HFFc6 (cell line): ENCODE data around the gene KRT8. TPM values are rescaled to one million over a fixed set of nuclear protein-coding genes. Genes with fewer than 3 reads are reported as not detected.
"Not testable (repeated sequence)": the region's sequence is repeated elsewhere in the genome, so short reads cannot be mapped to it uniquely, and the experiment has no call there.

Source experiments
- DNase-seq: peaks from one replicate; pipeline ENCODE4 v3.0.0-alpha.2; 2018
- H3K27ac Mint-ChIP-seq: 2 replicates; pipeline ENCODE4 v1.8.0; 2020; ENCODE audit warnings: mild to moderate bottlenecking, mixed read lengths
- H3K27me3 Mint-ChIP-seq: 2 replicates; pipeline ENCODE4 v1.8.0; 2021; ENCODE audit warnings: mild to moderate bottlenecking, moderate library complexity, mixed read lengths; ENCODE audit not compliant: insufficient read depth
- H3K36me3 Mint-ChIP-seq: 2 replicates; pipeline ENCODE4 v1.8.0; 2021; ENCODE audit warnings: low read depth, mixed read lengths
- H3K4me1 Mint-ChIP-seq: 2 replicates; pipeline ENCODE4 v1.8.0; 2020; ENCODE audit warnings: low read depth, mixed read lengths
- H3K4me3 Mint-ChIP-seq: 2 replicates; pipeline ENCODE4 v1.8.0; 2020; ENCODE audit warnings: mild to moderate bottlenecking, moderate library complexity, mixed read lengths
- H3K9me3 Mint-ChIP-seq: 2 replicates; pipeline ENCODE4 v1.8.0; 2020; ENCODE audit warnings: mild to moderate bottlenecking, mixed read lengths
- long read RNA-seq: library from polyadenylated mRNA; unstranded; transcript quantifications from one replicate; pipeline ENCODE4 v2.0.0, GENCODE V29; 2019
- total RNA-seq, 6 experiments: library from RNA; stranded (reverse); fragmentation: NEBNext Ultra II Directional; extraction: Animal tissue kit (Norgen Biotek cat#: 25700); gene quantifications; 2 replicates in 1 of 6; 3 replicates in 5 of 6; pipeline ENCODE4 v1.2.3, GENCODE V29; 2021
- TF ChIP-seq, protein P1 (sequence below): fragments of 200-600 bp; sonication (generic); IDR thresholded peaks from 2 replicates; pipeline ENCODE4 v1.5.0; 2021; ENCODE audit warnings: antibody characterized with exemption, mild to moderate bottlenecking

The KRT8 gene
- 10 to 100 TPM; 41.4 to 50.4 (median 44.8) TPM for total RNA-seq
- long read RNA-seq, transcript KRT8-216 (9 exons, 2,126 nt), result major isoform, 13 of 57 reads
- long read RNA-seq, transcript KRT8-215 (9 exons, 1,687 nt), result minor isoform, 6 of 57 reads
- long read RNA-seq, partial matches to known transcripts, result 13 of 57 reads
- long read RNA-seq, other reads (novel, unspliced or antisense), result 17 of 57 reads

DNA sequence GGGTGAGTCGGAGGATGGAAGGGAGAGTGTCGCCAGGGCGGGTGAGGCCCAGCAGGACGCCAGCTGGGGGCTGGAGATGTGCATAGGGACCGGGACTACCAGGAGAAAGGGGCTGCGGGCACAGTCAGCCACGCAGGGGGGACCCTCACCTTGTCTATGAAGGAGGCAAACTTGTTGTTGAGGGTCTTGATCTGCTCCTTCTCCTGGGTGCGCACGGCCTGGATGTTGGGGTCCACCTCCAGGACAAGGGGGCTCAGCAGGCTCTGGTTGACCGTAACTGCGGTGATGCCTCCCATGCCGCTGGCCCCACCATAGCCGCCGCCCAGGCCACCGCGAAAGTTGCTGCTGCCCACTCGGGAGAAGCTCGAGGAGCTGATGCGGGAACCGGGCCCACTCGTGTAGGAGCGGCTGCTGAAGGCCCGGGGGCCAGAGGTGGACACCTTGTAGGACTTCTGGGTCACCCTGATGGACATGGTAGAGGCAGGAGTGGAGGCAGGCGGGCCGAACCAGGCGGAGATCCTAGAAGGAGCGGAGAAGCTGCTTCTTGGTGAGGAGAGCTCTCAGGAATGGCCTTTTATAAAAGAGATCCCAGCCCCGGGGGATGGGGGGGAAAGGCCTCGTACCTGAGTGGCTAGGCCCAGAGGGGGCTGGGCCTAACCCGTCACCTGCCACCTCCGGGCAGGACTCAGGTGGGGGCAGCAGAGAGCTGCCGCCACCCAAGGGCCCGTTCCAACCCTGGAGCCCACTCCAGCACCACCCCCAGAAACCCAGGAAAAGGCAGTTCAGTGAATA, at the start of gene KRT8:
Gene KRT8, minus strand, starts transcription at position 568 of the 792 bp plus-strand sequence. Its CDS starts 95 bp downstream, at position 473.
- TF ChIP-seq, protein P1, sequence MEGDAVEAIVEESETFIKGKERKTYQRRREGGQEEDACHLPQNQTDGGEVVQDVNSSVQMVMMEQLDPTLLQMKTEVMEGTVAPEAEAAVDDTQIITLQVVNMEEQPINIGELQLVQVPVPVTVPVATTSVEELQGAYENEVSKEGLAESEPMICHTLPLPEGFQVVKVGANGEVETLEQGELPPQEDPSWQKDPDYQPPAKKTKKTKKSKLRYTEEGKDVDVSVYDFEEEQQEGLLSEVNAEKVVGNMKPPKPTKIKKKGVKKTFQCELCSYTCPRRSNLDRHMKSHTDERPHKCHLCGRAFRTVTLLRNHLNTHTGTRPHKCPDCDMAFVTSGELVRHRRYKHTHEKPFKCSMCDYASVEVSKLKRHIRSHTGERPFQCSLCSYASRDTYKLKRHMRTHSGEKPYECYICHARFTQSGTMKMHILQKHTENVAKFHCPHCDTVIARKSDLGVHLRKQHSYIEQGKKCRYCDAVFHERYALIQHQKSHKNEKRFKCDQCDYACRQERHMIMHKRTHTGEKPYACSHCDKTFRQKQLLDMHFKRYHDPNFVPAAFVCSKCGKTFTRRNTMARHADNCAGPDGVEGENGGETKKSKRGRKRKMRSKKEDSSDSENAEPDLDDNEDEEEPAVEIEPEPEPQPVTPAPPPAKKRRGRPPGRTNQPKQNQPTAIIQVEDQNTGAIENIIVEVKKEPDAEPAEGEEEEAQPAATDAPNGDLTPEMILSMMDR, result peak; percentile 22; the same call in 1 of the 2 replicates
- Mint-ChIP-seq H3K4me3 (peak within 1 kb of the TSS; percentile 59), H3K27ac (peak within 1 kb of the TSS; percentile 69), H3K4me1 (peaks cover 21% of the 10 kb centered on the region)
- not testable (repeated sequence) for H3K36me3 Mint-ChIP-seq, DNase-seq, H3K9me3 Mint-ChIP-seq, H3K27me3 Mint-ChIP-seq

DNA sequence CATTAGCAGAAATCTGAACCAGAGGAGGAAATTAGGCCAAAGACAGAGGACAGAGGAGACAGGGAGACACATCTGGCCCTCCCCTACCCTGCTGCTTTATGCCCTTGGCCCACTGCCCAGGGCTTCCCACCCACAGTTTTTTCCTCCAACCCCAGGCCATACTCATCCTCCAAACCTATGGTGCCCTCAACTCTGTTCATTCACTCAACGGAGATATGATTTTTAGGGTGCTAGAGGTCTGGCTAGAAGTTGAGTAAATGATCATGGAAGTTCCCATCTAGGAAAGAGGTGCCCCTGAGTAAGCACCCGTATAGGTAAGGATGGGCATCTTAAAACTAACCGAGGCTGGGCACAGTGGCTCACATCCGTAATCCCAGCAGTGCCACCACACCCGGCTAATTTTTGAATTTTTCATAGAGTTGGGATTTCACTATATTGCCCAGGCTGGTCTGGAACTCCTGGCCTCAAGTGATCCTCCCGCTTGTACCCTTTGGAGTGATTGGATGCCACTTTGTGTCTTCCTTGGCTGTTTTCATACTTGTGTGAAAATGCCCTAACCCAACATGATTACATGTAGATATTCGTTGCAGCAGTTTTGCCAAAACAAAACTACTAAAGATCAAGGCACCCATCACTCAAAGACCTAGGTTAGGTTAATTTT, 48.4 kb upstream of the KRT8 start:
- no peak for DNase-seq
- Mint-ChIP-seq H3K36me3 (peaks cover 34% of the 10 kb centered on the region), H3K27ac (no peak overlapping the region; the same call in 1 of the 2 replicates), H3K9me3 (no peaks in the 10 kb centered on the region), H3K27me3 (peaks cover 2% of the 10 kb centered on the region; the same call in 1 of the 2 replicates), H3K4me3 (no peak overlapping the region), H3K4me1 (peaks cover 37% of the 10 kb centered on the region)
- TF ChIP-seq, protein P1, result no peak

DNA sequence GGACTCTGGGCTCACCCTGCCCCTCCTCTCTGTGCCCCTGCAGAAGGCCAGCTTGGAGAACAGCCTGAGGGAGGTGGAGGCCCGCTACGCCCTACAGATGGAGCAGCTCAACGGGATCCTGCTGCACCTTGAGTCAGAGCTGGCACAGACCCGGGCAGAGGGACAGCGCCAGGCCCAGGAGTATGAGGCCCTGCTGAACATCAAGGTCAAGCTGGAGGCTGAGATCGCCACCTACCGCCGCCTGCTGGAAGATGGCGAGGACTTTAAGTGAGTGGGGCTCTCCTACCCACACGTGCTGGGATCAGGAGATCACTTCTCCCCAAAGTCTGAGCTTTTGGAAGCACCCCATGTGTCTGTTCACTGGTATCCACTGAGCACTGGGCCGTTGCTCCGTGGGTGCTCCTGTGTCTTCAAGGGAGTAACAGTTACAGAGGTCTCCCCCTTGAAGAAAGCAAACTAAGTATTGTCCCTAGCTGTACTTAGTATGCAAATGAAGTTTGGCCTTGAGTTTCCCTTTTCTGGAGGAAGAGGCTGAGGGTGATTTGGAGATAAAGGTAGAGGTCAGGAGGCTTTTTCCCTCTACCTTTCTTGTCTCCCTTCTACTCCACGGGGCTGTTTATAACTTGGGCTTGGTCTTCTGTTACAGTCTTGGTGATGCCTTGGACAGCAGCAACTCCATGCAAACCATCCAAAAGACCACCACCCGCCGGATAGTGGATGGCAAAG, 47.4 kb upstream of the KRT8 start:
- no peak for DNase-seq
- Mint-ChIP-seq H3K27me3 (peaks cover 2% of the 10 kb centered on the region; the same call in 1 of the 2 replicates), H3K9me3 (no peaks in the 10 kb centered on the region), H3K27ac (peak overlapping the region; percentile 25), H3K4me1 (peaks cover 48% of the 10 kb centered on the region), H3K36me3 (peaks cover 34% of the 10 kb centered on the region), H3K4me3 (peak overlapping the region; percentile 93)
- TF ChIP-seq, protein P1, result no peak

DNA sequence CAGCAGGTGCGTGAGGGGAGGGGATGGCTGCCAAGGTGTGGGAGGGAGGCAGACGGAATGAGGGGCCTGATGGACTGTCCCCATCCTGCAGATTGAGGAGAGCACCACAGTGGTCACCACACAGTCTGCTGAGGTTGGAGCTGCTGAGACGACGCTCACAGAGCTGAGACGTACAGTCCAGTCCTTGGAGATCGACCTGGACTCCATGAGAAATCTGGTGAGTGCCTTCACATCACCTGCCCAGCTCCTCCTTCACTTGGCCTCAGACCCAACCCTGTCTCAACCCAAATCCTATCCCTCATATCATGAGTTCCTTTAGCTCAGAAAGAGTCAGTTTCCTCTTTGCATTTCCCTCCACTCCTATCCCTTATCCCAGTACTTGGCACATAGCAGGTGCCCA, 46.8 kb upstream of the KRT8 start:
- H3K27ac Mint-ChIP-seq, result no peak overlapping the region; the same call in none of the 2 replicates

More for the DNA sequence above, 46.8 kb upstream of the KRT8 start:
- peaks cover 54% of the 10 kb centered on the region for H3K4me1 Mint-ChIP-seq
- peak overlapping the region; percentile 93 for H3K4me3 Mint-ChIP-seq
- H3K27me3 Mint-ChIP-seq, result peaks cover 2% of the 10 kb centered on the region; the same call in 1 of the 2 replicates
- no peaks in the 10 kb centered on the region for H3K9me3 Mint-ChIP-seq
- no peak for DNase-seq
- peaks cover 34% of the 10 kb centered on the region for H3K36me3 Mint-ChIP-seq
- TF ChIP-seq, protein P1, result no peak
